OCI-LY7 (cell line): Measurements from ENCODE around the gene PRPSAP2. TPM values are rescaled to one million over a fixed set of nuclear protein-coding genes. Genes with fewer than 3 reads are reported as not detected.

Experiments
- BruUV-seq: library from RNA; stranded (reverse); fragments of 400-500 nt; replicated peaks from 2 replicates; lab custom pipeline; 2021; lab: Mats Ljungman, UMichigan
- CTCF ChIA-PET: fragments of 300-600 bp; sonication (Branson Sonifier 250); formaldehyde crosslinking; loops from one replicate; lab custom pipeline; 2022; ENCODE audit warnings: antibody characterized with exemption; ENCODE audit not compliant: unreplicated experiment; lab: Charles Lee
- POLR2A ChIA-PET: fragments of 300-600 bp; sonication (Branson Sonifier 250); formaldehyde crosslinking; loops from one replicate; lab custom pipeline; 2022; ENCODE audit warnings: antibody characterized with exemption; lab: Charles Lee
- DNase-seq: peaks from one replicate; pipeline ENCODE4 v3.0.0-alpha.2; 2015; ENCODE audit warnings: low spot score
- H2AFZ ChIP-seq: fragments of 200-600 bp; sonication (generic), shearing (Covaris generic); 2 replicates; pipeline ENCODE4 v1.6.1; 2014; ENCODE audit warnings: mild to moderate bottlenecking, antibody characterized with exemption, low read length, moderate library complexity
- H3K27ac ChIP-seq: fragments of 200-600 bp; sonication (generic); 2 replicates; pipeline ENCODE4 v1.5.1; 2014; ENCODE audit warnings: mixed run types, low read depth, mild to moderate bottlenecking, moderate library complexity, low read length, inconsistent platforms; ENCODE audit not compliant: poor library complexity, severe bottlenecking
- H3K36me3 ChIP-seq: fragments of 200-600 bp; sonication (generic); 2 replicates; pipeline ENCODE4 v1.6.1; 2014; ENCODE audit warnings: mild to moderate bottlenecking, antibody characterized with exemption, low read length, moderate library complexity, mixed read lengths; ENCODE audit not compliant: insufficient read depth
- H3K4me1 ChIP-seq: fragments of 200-600 bp; sonication (generic); 2 replicates; pipeline ENCODE4 v1.5.1; 2014; ENCODE audit warnings: mild to moderate bottlenecking, low read length; ENCODE audit not compliant: insufficient read depth, poor library complexity, severe bottlenecking
- H3K4me2 ChIP-seq: fragments of 200-600 bp; sonication (generic); 2 replicates; pipeline ENCODE4 v1.6.1; 2014; ENCODE audit warnings: mild to moderate bottlenecking, low read length
- H3K4me3 ChIP-seq: fragments of 200-600 bp; sonication (generic); 2 replicates; pipeline ENCODE4 v1.5.1; 2014; ENCODE audit warnings: mild to moderate bottlenecking, low read depth, low read length; ENCODE audit not compliant: poor library complexity, severe bottlenecking
- H3K79me2 ChIP-seq: fragments of 200-600 bp; sonication (generic); 2 replicates; pipeline ENCODE4 v1.6.1; 2016; ENCODE audit warnings: low read depth, mild to moderate bottlenecking, low read length, moderate library complexity, mixed read lengths; ENCODE audit not compliant: insufficient read depth
- H3K9me2 ChIP-seq: fragments of 200-600 bp; sonication (generic); 2 replicates; pipeline ENCODE4 v1.6.1; 2016; ENCODE audit warnings: mild to moderate bottlenecking, low read length, mixed read lengths; ENCODE audit not compliant: insufficient read depth
- H3K9me3 ChIP-seq: fragments of 200-600 bp; sonication (generic); 2 replicates; pipeline ENCODE4 v1.6.1; 2014; ENCODE audit warnings: mild to moderate bottlenecking, mixed run types, low read length, mixed read lengths
- H4K20me1 ChIP-seq: fragments of 200-600 bp; sonication (generic); 2 replicates; pipeline ENCODE4 v1.6.1; 2014; ENCODE audit warnings: mild to moderate bottlenecking, antibody characterized with exemption, low read length, moderate library complexity, mixed read lengths; ENCODE audit not compliant: insufficient read depth
- CTCF ChIP-seq: fragments of 200-600 bp; sonication (generic); conservative IDR thresholded peaks from 2 replicates; pipeline ENCODE4 v1.5.1; 2014; ENCODE audit warnings: mild to moderate bottlenecking, antibody characterized with exemption, low read length, moderate library complexity, mixed read lengths
- EZH2phosphoT487 ChIP-seq: fragments of 200-600 bp; sonication (generic); IDR thresholded peaks from 2 replicates; pipeline ENCODE4 v1.6.1; 2018; ENCODE audit warnings: low read depth, borderline replicate concordance, mild to moderate bottlenecking, mixed run types, antibody characterized with exemption, low read length, moderate library complexity, mixed read lengths
- intact Hi-C: fragments of 100-400 bp; cut with micrococcal nuclease; formaldehyde crosslinking; loops from one replicate; pipeline ENCODE4 v1.10.0; 2022; ENCODE audit not compliant: unreplicated experiment
- total RNA-seq, 2 experiments: library from RNA; depleted of rRNA in 1 of 2; stranded (reverse); fragments of >200 nt in 1 of 2; shearing (Covaris generic) in 1 of 2; gene quantifications; 2 replicates each; pipeline ENCODE4 v1.2.3, GENCODE V29; 2014 to 2022

The PRPSAP2 gene
- total RNA-seq, 2 experiments from 2014 or later, result 59.3 to 90.2 TPM

GRCh38 chr17:18970582-18971480, 112.9 kb downstream of the PRPSAP2 start:
- intact Hi-C loops, result no loop called here
- Histone ChIP-seq H3K36me3 (no peaks in the 10 kb centered on the region), H3K9me2 (no peaks in the 10 kb centered on the region), H3K79me2 (no peaks in the 10 kb centered on the region), H2AFZ (no peak overlapping the region), H4K20me1 (no peaks in the 10 kb centered on the region), H3K4me1 (no peaks in the 10 kb centered on the region), H3K4me3 (no peak overlapping the region), H3K9me3 (no peaks in the 10 kb centered on the region), H3K27ac (no peak overlapping the region), H3K4me2 (no peak overlapping the region)
- ChIA-PET POLR2A (no interaction called here), CTCF (no interaction called here)
- no TSS peak for BruUV-seq
- TF ChIP-seq EZH2phosphoT487 (no peak), CTCF (0 out of 2 replicates have a peak, but pooled peaks have one; percentile 21)
- no peak for DNase-seq

DNA sequence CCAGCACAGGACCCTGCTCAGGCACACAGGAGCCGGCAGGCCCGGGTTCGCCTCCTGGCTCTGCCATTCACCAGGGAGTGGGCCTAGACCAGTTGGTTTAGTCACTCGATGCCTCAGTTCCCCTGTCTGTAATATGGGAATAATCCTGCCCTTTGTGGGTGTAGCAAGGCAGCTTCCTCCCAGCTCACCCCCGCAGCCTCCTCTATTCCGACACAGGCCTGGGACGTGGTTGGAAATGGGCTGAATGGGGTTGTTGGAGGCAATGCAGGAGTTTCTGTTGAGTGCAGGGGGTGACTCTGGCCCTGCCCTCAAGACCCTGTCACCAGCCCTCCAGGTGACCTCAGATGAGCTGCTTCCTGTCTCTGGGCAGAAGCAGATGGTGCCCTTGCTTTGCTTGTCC, 113.9 kb downstream of the PRPSAP2 start:
- ChIA-PET POLR2A (interaction anchor here (0.6 kb wide), 1 partner anchor 17 kb away, joined by 3 read pairs; no protein-coding TSS in a partner anchor), CTCF (no interaction called here)
- no peak overlapping the region for H3K4me2 ChIP-seq
- DNase-seq, result no peak
- H3K4me1 ChIP-seq, result no peaks in the 10 kb centered on the region
- TF ChIP-seq EZH2phosphoT487 (no peak), CTCF (no peak)
- H3K27ac ChIP-seq, result no peak overlapping the region
- no peak overlapping the region for H2AFZ ChIP-seq
- no peaks in the 10 kb centered on the region for H3K36me3 ChIP-seq
- H4K20me1 ChIP-seq, result no peaks in the 10 kb centered on the region
- intact Hi-C loops, result no loop called here
- H3K9me2 ChIP-seq, result no peaks in the 10 kb centered on the region
- H3K9me3 ChIP-seq, result no peaks in the 10 kb centered on the region
- H3K4me3 ChIP-seq, result no peak overlapping the region
- no peaks in the 10 kb centered on the region for H3K79me2 ChIP-seq
- no TSS peak for BruUV-seq
